Tibial artery (tissue), 4 donors: Measurements from ENCODE around the gene CCDC50.

Experiments used
- DNase-seq, 2 donors: peaks; one replicate each; pipeline ENCODE4 v3.0.0-alpha.2; 2019
- H3K27ac ChIP-seq, 2 donors: fragments of 200-600 bp; sonication (generic) in 1 of 2; 1 replicate in 1 of 2; 2 replicates in 1 of 2; pipeline ENCODE4 v1.5.1; 2018 to 2019; ENCODE audit warnings: mild to moderate bottlenecking in 1 of 2
- H3K27me3 ChIP-seq, 2 donors: fragments of 200-600 bp; sonication (generic) in 1 of 2; one replicate each; pipeline versions ENCODE4 v1.5.1 to v1.6.0; 2016 to 2019
- H3K36me3 ChIP-seq, 3 donors: fragments of 200-600 bp; sonication (generic) in 2 of 3; one replicate each; pipeline ENCODE4 v1.5.1; 2016 to 2019; ENCODE audit warnings: mild to moderate bottlenecking in 2 of 3
- H3K4me1 ChIP-seq, 4 donors: fragments of 200-600 bp; sonication (generic) in 2 of 4; 1 replicate in 3 of 4; 2 replicates in 1 of 4; pipeline ENCODE4 v1.5.1; 2016 to 2019
- H3K4me3 ChIP-seq, 2 donors: fragments of 200-600 bp; sonication (generic) in 1 of 2; 1 replicate in 1 of 2; 2 replicates in 1 of 2; pipeline ENCODE4 v1.5.1; 2018 to 2019; ENCODE audit warnings: mild to moderate bottlenecking in 2 of 2
- H3K9me3 ChIP-seq, 3 donors: fragments of 200-600 bp; sonication (generic) in 1 of 3; one replicate each; pipeline ENCODE4 v1.5.1; 2016 to 2019
- CTCF ChIP-seq, 2 experiments: fragments of 200-600 bp in 1 of 2; fragments of 450-650 bp in 1 of 2; IDR thresholded peaks; one replicate each; pipeline ENCODE4 v1.5.1; 2017 to 2019; ENCODE audit warnings: antibody characterized with exemption in 2 of 2, mild to moderate bottlenecking in 1 of 2, moderate library complexity in 1 of 2
- intact Hi-C: fragments of 100-400 bp; cut with DNase I; formaldehyde crosslinking; loops from one replicate; pipeline ENCODE4 v1.15.0; 2023; ENCODE audit warnings: low total_unique reads

The CCDC50 gene

GRCh38 chr3:191362524-191363090 lies 33.4 kb downstream of the CCDC50 start:
- no peak overlapping the region for H3K27ac ChIP-seq
- no peak for TF ChIP-seq CTCF (IDR thresholded peaks at IDR 0.05)
- intact Hi-C loops, result no loop called here
- peaks cover 0 to 34% (median 4%) of the 10 kb centered on the region in 4 donors for H3K4me1 ChIP-seq
- H3K9me3 ChIP-seq, result no peaks in the 10 kb centered on the region
- DNase-seq, result no peak
- H3K4me3 ChIP-seq, result no peak overlapping the region
- H3K27me3 ChIP-seq, result no peaks in the 10 kb centered on the region
- H3K36me3 ChIP-seq, result peaks cover 49 to 58% (median 55%) of the 10 kb centered on the region in 3 donors

- Histone ChIP-seq H3K4me1 (peaks cover 0 to 28% (median 2%) of the 10 kb centered on the region in 4 donors), H3K36me3 (peaks cover 44 to 58% (median 50%) of the 10 kb centered on the region in 3 donors)
Observed at GRCh38 chr3:191363221-191363620, 34.0 kb downstream of the CCDC50 start.

GRCh38 chr3:191366675-191367074 lies 37.5 kb downstream of the CCDC50 start:
- Histone ChIP-seq H3K4me3 (no peak overlapping the region), H3K27me3 (no peaks in the 10 kb centered on the region), H3K4me1 (peaks cover 0 to 9% (median 2%) of the 10 kb centered on the region in 4 donors), H3K27ac (no peak overlapping the region), H3K36me3 (peaks cover 40 to 50% (median 42%) of the 10 kb centered on the region in 3 donors), H3K9me3 (no peaks in the 10 kb centered on the region)
- intact Hi-C loops, result no loop called here
- no peak for TF ChIP-seq CTCF (IDR thresholded peaks at IDR 0.05)
- DNase-seq, result no peak

More at GRCh38 chr3:191363221-191363620, 34.0 kb downstream of the CCDC50 start:
- Histone ChIP-seq H3K9me3 (no peaks in the 10 kb centered on the region), H3K27me3 (no peaks in the 10 kb centered on the region), H3K4me3 (no peak overlapping the region), H3K27ac (no peak overlapping the region)
- no peak for DNase-seq
- intact Hi-C loops, result no loop called here
- no peak for TF ChIP-seq CTCF (IDR thresholded peaks at IDR 0.05)

- H3K4me3 ChIP-seq, result no peak overlapping the region
- peaks cover 22 to 31% (median 26%) of the 10 kb centered on the region in 3 donors for H3K36me3 ChIP-seq
- no peak for DNase-seq
- intact Hi-C loops, result no loop called here
- TF ChIP-seq CTCF (IDR thresholded peaks at IDR 0.05), result no peak
- peaks cover 0 to 9% (median 2%) of the 10 kb centered on the region in 4 donors for H3K4me1 ChIP-seq
- H3K9me3 ChIP-seq, result no peaks in the 10 kb centered on the region
- no peak overlapping the region for H3K27ac ChIP-seq
- H3K27me3 ChIP-seq, result no peaks in the 10 kb centered on the region
Observed at GRCh38 chr3:191368755-191369615, 39.8 kb downstream of the CCDC50 start.

GRCh38 chr3:191369616-191370010 lies 40.4 kb downstream of the CCDC50 start:
- H3K27ac ChIP-seq, result no peak overlapping the region
- TF ChIP-seq CTCF (IDR thresholded peaks at IDR 0.05), result no peak
- no peak overlapping the region for H3K4me3 ChIP-seq
- intact Hi-C loops, result no loop called here
- no peaks in the 10 kb centered on the region for H3K27me3 ChIP-seq
- DNase-seq, result no peak
- no peaks in the 10 kb centered on the region for H3K9me3 ChIP-seq
- H3K4me1 ChIP-seq, result peaks cover 0 to 7% (median 2%) of the 10 kb centered on the region in 4 donors
- peaks cover 18 to 27% (median 23%) of the 10 kb centered on the region in 3 donors for H3K36me3 ChIP-seq
